SU-DHL-6 (cell line): ENCODE results near the gene HSPBP1.

Experiments used
- H2AFZ ChIP-seq: fragments of 200-600 bp; sonication (generic); 2 replicates; pipeline ENCODE4 v1.6.1; 2014; ENCODE audit warnings: low read depth, mild to moderate bottlenecking, moderate library complexity, mixed read lengths, antibody characterized with exemption, low read length; ENCODE audit not compliant: severe bottlenecking
- H3F3A ChIP-seq: fragments of 200-600 bp; shearing (Covaris generic); 2 replicates; pipeline ENCODE4 v1.6.0; 2016; ENCODE audit warnings: antibody characterized with exemption, mild to moderate bottlenecking; ENCODE audit not compliant: insufficient read depth
- H3K27ac ChIP-seq: fragments of 200-600 bp; sonication (generic); 2 replicates; pipeline ENCODE4 v1.5.1; 2016; ENCODE audit warnings: low read depth, mild to moderate bottlenecking, low read length, moderate library complexity, mixed read lengths
- H3K27me3 ChIP-seq: fragments of 200-600 bp; sonication (generic), shearing (Covaris generic); 2 replicates; pipeline ENCODE4 v1.6.0; 2014; ENCODE audit warnings: mild to moderate bottlenecking, low read length
- H3K36me3 ChIP-seq: fragments of 200-600 bp; sonication (generic); 2 replicates; pipeline ENCODE4 v1.6.1; 2014; ENCODE audit warnings: mild to moderate bottlenecking, low read length, mixed read lengths
- H3K4me2 ChIP-seq: fragments of 300-600, 200-600 bp; shearing (Covaris generic), sonication (generic); 2 replicates; pipeline ENCODE4 v1.6.0; 2014; ENCODE audit warnings: low read length, low read depth, mild to moderate bottlenecking; ENCODE audit not compliant: poor library complexity, severe bottlenecking
- H3K4me3 ChIP-seq: fragments of 200-600 bp; sonication (generic); 2 replicates; pipeline ENCODE4 v1.5.1; 2014; ENCODE audit warnings: antibody characterized with exemption, low read length, mild to moderate bottlenecking, mixed read lengths; ENCODE audit not compliant: insufficient read depth, poor library complexity, severe bottlenecking
- H3K79me2 ChIP-seq: fragments of 200-600 bp; sonication (generic); 2 replicates; pipeline ENCODE4 v1.6.1; 2014; ENCODE audit warnings: mild to moderate bottlenecking, low read length, moderate library complexity; ENCODE audit not compliant: insufficient read depth
- H3K9ac ChIP-seq: fragments of 200-600 bp; sonication (generic); 2 replicates; pipeline ENCODE4 v1.7.0; 2014; ENCODE audit warnings: mild to moderate bottlenecking, low read length
- H3K9me2 ChIP-seq: fragments of 200-600 bp; sonication (generic); replicated peaks from 2 replicates; pipeline ENCODE4 v1.6.1; 2014; ENCODE audit warnings: low read length; ENCODE audit not compliant: insufficient read depth
- H3K9me3 ChIP-seq: fragments of 200-600 bp; sonication (generic); 2 replicates; pipeline ENCODE4 v1.6.1; 2014; ENCODE audit warnings: low read length, mixed read lengths; ENCODE audit not compliant: insufficient read depth
- H4K20me1 ChIP-seq: fragments of 200-600 bp; sonication (generic); 2 replicates; pipeline ENCODE4 v1.6.1; 2014; ENCODE audit warnings: low read depth, mild to moderate bottlenecking, antibody characterized with exemption, low read length, moderate library complexity, mixed read lengths
- EZH2phosphoT487 ChIP-seq: fragments of 200-600 bp; sonication (generic), shearing (Covaris generic); conservative IDR thresholded peaks from 2 replicates; pipeline ENCODE4 v1.6.1; 2018; ENCODE audit warnings: mild to moderate bottlenecking, antibody characterized with exemption, low read length, moderate library complexity, mixed read lengths
- TF ChIP-seq, protein P1 (sequence below): fragments of 200-600 bp; sonication (generic); IDR thresholded peaks from one replicate; pipeline ENCODE4 v1.5.1; 2017; ENCODE audit warnings: antibody characterized with exemption, mild to moderate bottlenecking, low read length, moderate library complexity; ENCODE audit not compliant: insufficient read depth, poor library complexity, severe bottlenecking

Gene HSPBP1

DNA sequence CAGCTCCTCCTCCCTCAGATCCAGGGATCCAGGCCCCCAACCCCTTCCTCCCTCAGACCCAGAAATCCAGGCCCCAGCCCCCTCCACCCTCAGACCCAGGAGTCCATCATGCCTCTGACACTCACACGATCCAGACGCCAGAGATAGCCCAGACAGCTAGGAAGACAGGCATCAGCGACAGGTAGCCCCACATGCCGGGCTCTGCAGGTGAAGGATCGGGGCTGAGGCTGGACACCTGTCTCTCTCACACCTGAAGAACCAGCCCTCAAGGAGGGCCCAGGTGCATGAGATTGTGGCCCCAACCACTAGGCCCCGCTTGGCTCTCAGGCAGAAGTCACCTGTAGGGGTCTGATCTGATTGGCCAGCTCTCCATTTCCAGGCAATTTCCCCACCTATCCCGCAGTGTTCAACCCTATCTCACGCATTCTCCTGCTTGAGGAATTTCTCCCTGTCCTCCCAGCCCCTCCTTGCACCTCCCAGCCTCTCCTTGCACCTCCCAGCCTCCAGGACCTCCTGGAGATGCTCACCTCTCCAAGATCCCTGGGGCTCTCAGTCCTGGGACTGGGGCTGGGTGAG lies 41.0 kb upstream of the HSPBP1 start:
- Histone ChIP-seq H3K27me3 (no peaks in the 10 kb centered on the region), H3K36me3 (no peaks in the 10 kb centered on the region), H3K9me3 (no peaks in the 10 kb centered on the region), H3K27ac (no peak overlapping the region), H3F3A (no peaks in the 10 kb centered on the region), H3K4me2 (no peak overlapping the region), H4K20me1 (no peaks in the 10 kb centered on the region), H3K9me2 (no peaks in the 10 kb centered on the region), H3K9ac (no peak overlapping the region), H3K79me2 (no peaks in the 10 kb centered on the region), H2AFZ (no peak overlapping the region), H3K4me3 (no peak overlapping the region)
- no peak for TF ChIP-seq EZH2phosphoT487
- TF ChIP-seq, protein P1, sequence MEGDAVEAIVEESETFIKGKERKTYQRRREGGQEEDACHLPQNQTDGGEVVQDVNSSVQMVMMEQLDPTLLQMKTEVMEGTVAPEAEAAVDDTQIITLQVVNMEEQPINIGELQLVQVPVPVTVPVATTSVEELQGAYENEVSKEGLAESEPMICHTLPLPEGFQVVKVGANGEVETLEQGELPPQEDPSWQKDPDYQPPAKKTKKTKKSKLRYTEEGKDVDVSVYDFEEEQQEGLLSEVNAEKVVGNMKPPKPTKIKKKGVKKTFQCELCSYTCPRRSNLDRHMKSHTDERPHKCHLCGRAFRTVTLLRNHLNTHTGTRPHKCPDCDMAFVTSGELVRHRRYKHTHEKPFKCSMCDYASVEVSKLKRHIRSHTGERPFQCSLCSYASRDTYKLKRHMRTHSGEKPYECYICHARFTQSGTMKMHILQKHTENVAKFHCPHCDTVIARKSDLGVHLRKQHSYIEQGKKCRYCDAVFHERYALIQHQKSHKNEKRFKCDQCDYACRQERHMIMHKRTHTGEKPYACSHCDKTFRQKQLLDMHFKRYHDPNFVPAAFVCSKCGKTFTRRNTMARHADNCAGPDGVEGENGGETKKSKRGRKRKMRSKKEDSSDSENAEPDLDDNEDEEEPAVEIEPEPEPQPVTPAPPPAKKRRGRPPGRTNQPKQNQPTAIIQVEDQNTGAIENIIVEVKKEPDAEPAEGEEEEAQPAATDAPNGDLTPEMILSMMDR: no peak

DNA sequence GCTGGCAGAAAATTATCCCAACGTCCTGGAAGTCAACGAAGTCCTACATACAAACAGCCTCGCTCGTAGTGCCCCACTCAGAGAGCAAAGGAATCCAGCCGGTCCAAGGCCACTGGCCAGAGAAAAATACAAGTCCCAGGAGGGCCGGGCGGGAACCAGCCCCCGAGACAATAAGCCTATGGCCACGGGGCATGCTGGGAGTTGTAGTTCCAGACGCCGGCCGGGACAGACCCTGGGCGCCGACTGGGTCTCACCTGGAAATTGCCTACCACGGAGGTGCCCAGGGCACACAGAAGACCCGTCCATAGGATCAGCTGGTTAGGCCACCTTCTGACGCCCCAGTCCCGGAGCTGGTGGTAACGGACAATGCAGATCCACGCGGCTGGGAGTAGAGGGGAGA lies 39.9 kb upstream of the HSPBP1 start:
- no peaks in the 10 kb centered on the region for H3K27me3 ChIP-seq
- H3K4me3 ChIP-seq: no peak overlapping the region
- no peak overlapping the region for H2AFZ ChIP-seq
- no peaks in the 10 kb centered on the region for H3F3A ChIP-seq
- H3K36me3 ChIP-seq: no peaks in the 10 kb centered on the region
- H4K20me1 ChIP-seq: no peaks in the 10 kb centered on the region
- no peaks in the 10 kb centered on the region for H3K79me2 ChIP-seq
- no peak overlapping the region for H3K27ac ChIP-seq
- no peaks in the 10 kb centered on the region for H3K9me2 ChIP-seq
- TF ChIP-seq EZH2phosphoT487: no peak
- TF ChIP-seq, protein P1: no peak
- H3K9ac ChIP-seq: no peak overlapping the region
- no peaks in the 10 kb centered on the region for H3K9me3 ChIP-seq
- H3K4me2 ChIP-seq: no peak overlapping the region

GRCh38 chr19:55316646-55317045 lies 36.7 kb upstream of the HSPBP1 start:
- H3K4me3 ChIP-seq: no peak overlapping the region
- no peaks in the 10 kb centered on the region for H3K79me2 ChIP-seq
- no peaks in the 10 kb centered on the region for H3F3A ChIP-seq
- no peak for TF ChIP-seq EZH2phosphoT487
- TF ChIP-seq, protein P1: no peak
- H2AFZ ChIP-seq: no peak overlapping the region
- no peaks in the 10 kb centered on the region for H4K20me1 ChIP-seq
- no peaks in the 10 kb centered on the region for H3K27me3 ChIP-seq
- H3K27ac ChIP-seq: no peak overlapping the region
- no peaks in the 10 kb centered on the region for H3K9me2 ChIP-seq
- no peak overlapping the region for H3K4me2 ChIP-seq
- H3K36me3 ChIP-seq: no peaks in the 10 kb centered on the region
- no peaks in the 10 kb centered on the region for H3K9me3 ChIP-seq
- H3K9ac ChIP-seq: no peak overlapping the region
